ENCODE measurements around the gene KDM4C. TPM values are rescaled to one million over a fixed set of nuclear protein-coding genes. Genes with fewer than 3 reads are reported as not detected.

Gene KDM4C
- total RNA-seq, 1 donor, result 50.7 TPM

- H3K4me2 ChIP-seq (ENCODE audit: insufficient read depth, low read length), result no peak overlapping the region
- no peaks in the 10 kb centered on the region for H4K20me1 ChIP-seq (ENCODE audit: insufficient read depth, low read length)
- H3K4me3 ChIP-seq (ENCODE audit: insufficient read depth, low read length), result no peak overlapping the region
- H3K79me2 ChIP-seq (ENCODE audit: insufficient read depth, low read length), result no peaks in the 10 kb centered on the region
- no peaks in the 10 kb centered on the region for H3K36me3 ChIP-seq (ENCODE audit: insufficient read depth, low read length)
- DNase-seq (ENCODE audit: insufficient read length, low spot score, missing footprints), result no peak
- no peak overlapping the region for H2AFZ ChIP-seq (ENCODE audit: low read length)
- no peaks in the 10 kb centered on the region for H3K9me3 ChIP-seq (ENCODE audit: low read depth, low read length)
- H3K27ac ChIP-seq (ENCODE audit: low read depth, low read length), result no peak overlapping the region
- TF ChIP-seq CTCF (IDR thresholded peaks at IDR 0.05; ENCODE audit: extremely low read depth, low read depth, low read length), result no peak
- H3K4me1 ChIP-seq (ENCODE audit: insufficient read depth, low read length), result no peaks in the 10 kb centered on the region
- H3K27me3 ChIP-seq (ENCODE audit: insufficient read depth, low read length), result no peaks in the 10 kb centered on the region
Measured at GRCh38 chr9:7154650-7155049, 396.9 kb downstream of the KDM4C start.

- no peaks in the 10 kb centered on the region for H4K20me1 ChIP-seq (ENCODE audit: insufficient read depth, low read length)
- no peak overlapping the region for H3K27ac ChIP-seq (ENCODE audit: low read depth, low read length)
- no peak for TF ChIP-seq CTCF (IDR thresholded peaks at IDR 0.05; ENCODE audit: extremely low read depth, low read depth, low read length)
- no peak overlapping the region for H3K4me3 ChIP-seq (ENCODE audit: insufficient read depth, low read length)
- no peaks in the 10 kb centered on the region for H3K79me2 ChIP-seq (ENCODE audit: insufficient read depth, low read length)
- no peak for DNase-seq (ENCODE audit: insufficient read length, low spot score, missing footprints)
- no peak overlapping the region for H2AFZ ChIP-seq (ENCODE audit: low read length)
- H3K36me3 ChIP-seq (ENCODE audit: insufficient read depth, low read length), result no peaks in the 10 kb centered on the region
- no peaks in the 10 kb centered on the region for H3K9me3 ChIP-seq (ENCODE audit: low read depth, low read length)
- H3K4me1 ChIP-seq (ENCODE audit: insufficient read depth, low read length), result no peaks in the 10 kb centered on the region
- no peak overlapping the region for H3K4me2 ChIP-seq (ENCODE audit: insufficient read depth, low read length)
- H3K27me3 ChIP-seq (ENCODE audit: insufficient read depth, low read length), result no peaks in the 10 kb centered on the region
Measured at GRCh38 chr9:7161469-7161868, 403.7 kb downstream of the KDM4C start.

- no peaks in the 10 kb centered on the region for H3K36me3 ChIP-seq (ENCODE audit: insufficient read depth, low read length)
- H3K4me1 ChIP-seq (ENCODE audit: insufficient read depth, low read length), result no peaks in the 10 kb centered on the region
- H3K9me3 ChIP-seq (ENCODE audit: low read depth, low read length), result no peaks in the 10 kb centered on the region
- no peak overlapping the region for H3K4me3 ChIP-seq (ENCODE audit: insufficient read depth, low read length)
- no peaks in the 10 kb centered on the region for H4K20me1 ChIP-seq (ENCODE audit: insufficient read depth, low read length)
- DNase-seq (ENCODE audit: insufficient read length, low spot score, missing footprints), result no peak
- no peak overlapping the region for H2AFZ ChIP-seq (ENCODE audit: low read length)
- no peak overlapping the region for H3K27ac ChIP-seq (ENCODE audit: low read depth, low read length)
- no peak overlapping the region for H3K4me2 ChIP-seq (ENCODE audit: insufficient read depth, low read length)
- TF ChIP-seq CTCF (IDR thresholded peaks at IDR 0.05; ENCODE audit: extremely low read depth, low read depth, low read length), result no peak
- H3K27me3 ChIP-seq (ENCODE audit: insufficient read depth, low read length), result no peaks in the 10 kb centered on the region
- no peaks in the 10 kb centered on the region for H3K79me2 ChIP-seq (ENCODE audit: insufficient read depth, low read length)
Measured at GRCh38 chr9:7163932-7164331, 406.2 kb downstream of the KDM4C start.

- Histone ChIP-seq H3K27ac (ENCODE audit: low read depth, low read length) (no peak overlapping the region), H3K36me3 (ENCODE audit: insufficient read depth, low read length) (no peaks in the 10 kb centered on the region), H3K79me2 (ENCODE audit: insufficient read depth, low read length) (no peaks in the 10 kb centered on the region), H4K20me1 (ENCODE audit: insufficient read depth, low read length) (no peaks in the 10 kb centered on the region), H3K9me3 (ENCODE audit: low read depth, low read length) (no peaks in the 10 kb centered on the region), H2AFZ (ENCODE audit: low read length) (no peak overlapping the region), H3K4me2 (ENCODE audit: insufficient read depth, low read length) (no peak overlapping the region), H3K27me3 (ENCODE audit: insufficient read depth, low read length) (no peaks in the 10 kb centered on the region), H3K4me1 (ENCODE audit: insufficient read depth, low read length) (no peaks in the 10 kb centered on the region), H3K4me3 (ENCODE audit: insufficient read depth, low read length) (no peak overlapping the region)
- no peak for TF ChIP-seq CTCF (IDR thresholded peaks at IDR 0.05; ENCODE audit: extremely low read depth, low read depth, low read length)
- no peak for DNase-seq (ENCODE audit: insufficient read length, low spot score, missing footprints)
Measured at GRCh38 chr9:7164440-7165330, 406.9 kb downstream of the KDM4C start.

Measured in osteoblast (primary cell).